ENCODE results near the gene CASKIN1.
A peak's percentile ranks its signal among the peaks of the same experiment; 100 is the strongest.

CASKIN1 gene

GRCh38 chr16:2156849-2157224 is 39.6 kb downstream of the CASKIN1 start:
- DNase-seq (ENCODE audit: low spot score), result no peak

GRCh38 chr16:2155977-2156848 is 40.2 kb downstream of the CASKIN1 start:
- DNase-seq (ENCODE audit: low spot score), result no peak

GRCh38 chr16:2155091-2155950 is 41.1 kb downstream of the CASKIN1 start, which contains the start of gene TRAF7:
TSS of gene TRAF7 (plus strand) at chr16:2155782. CDS start at chr16:2163921, 8,139 bp downstream.
- peak; percentile 100 for DNase-seq (ENCODE audit: low spot score)

- DNase-seq (ENCODE audit: low spot score), result no peak
Measured at GRCh38 chr16:2154533-2155090, 41.8 kb downstream of the CASKIN1 start.

GRCh38 chr16:2152695-2153506 is 43.5 kb downstream of the CASKIN1 start:
- DNase-seq (ENCODE audit: low spot score), result no peak

GRCh38 chr16:2151188-2152091 is 45.0 kb downstream of the CASKIN1 start:
- DNase-seq (ENCODE audit: low spot score), result no peak

- DNase-seq (ENCODE audit: low spot score), result no peak
Measured at GRCh38 chr16:2150418-2151187, 45.8 kb downstream of the CASKIN1 start.

GRCh38 chr16:2149630-2150417 is 46.6 kb downstream of the CASKIN1 start:
- DNase-seq (ENCODE audit: low spot score), result no peak

GRCh38 chr16:2148714-2149629 is 47.4 kb downstream of the CASKIN1 start:
- DNase-seq (ENCODE audit: low spot score), result no peak

- DNase-seq (ENCODE audit: low spot score), result peak; percentile 71
Measured at GRCh38 chr16:2147981-2148671, 48.3 kb downstream of the CASKIN1 start, which contains the start of gene RAB26. TSS of gene RAB26 (plus strand) at chr16:2148625. CDS start at chr16:2148784, 159 bp downstream.

- no peak for DNase-seq (ENCODE audit: low spot score)
Measured at GRCh38 chr16:2147378-2147777, 49.0 kb downstream of the CASKIN1 start.

GRCh38 chr16:2145843-2146242 is 50.6 kb downstream of the CASKIN1 start:
- DNase-seq (ENCODE audit: low spot score), result no peak

- DNase-seq (ENCODE audit: low spot score), result no peak
Measured at GRCh38 chr16:2143878-2144485, 52.4 kb downstream of the CASKIN1 start.

GRCh38 chr16:2142942-2143877 is 53.2 kb downstream of the CASKIN1 start:
- DNase-seq (ENCODE audit: low spot score), result peak; percentile 86

GRCh38 chr16:2135770-2136490 is 60.5 kb downstream of the CASKIN1 start, which contains the start of gene PKD1:
TSS of gene PKD1 (minus strand) at chr16:2135898. CDS start at chr16:2135689, 209 bp downstream.
- peak; percentile 88 for DNase-seq (ENCODE audit: low spot score)

Data from putamen (tissue), 1 donor.